RPMI7951 (cell line): ENCODE data around the gene TNS1. TPM values are rescaled to one million over a fixed set of nuclear protein-coding genes. Genes with fewer than 3 reads are reported as not detected.

Experiments used
- DNase-seq: peaks from one replicate; pipeline ENCODE4 v3.0.0-alpha.2; 2012; ENCODE audit warnings: low read depth
- total RNA-seq: library from RNA; depleted of rRNA; stranded (reverse); fragments of >200 nt; shearing (Covaris generic); gene quantifications from 2 replicates; pipeline ENCODE4 v1.2.3, GENCODE V29; 2014

The TNS1 gene
- total RNA-seq, 1 experiment from 2014 or later = 2.5 TPM

DNA sequence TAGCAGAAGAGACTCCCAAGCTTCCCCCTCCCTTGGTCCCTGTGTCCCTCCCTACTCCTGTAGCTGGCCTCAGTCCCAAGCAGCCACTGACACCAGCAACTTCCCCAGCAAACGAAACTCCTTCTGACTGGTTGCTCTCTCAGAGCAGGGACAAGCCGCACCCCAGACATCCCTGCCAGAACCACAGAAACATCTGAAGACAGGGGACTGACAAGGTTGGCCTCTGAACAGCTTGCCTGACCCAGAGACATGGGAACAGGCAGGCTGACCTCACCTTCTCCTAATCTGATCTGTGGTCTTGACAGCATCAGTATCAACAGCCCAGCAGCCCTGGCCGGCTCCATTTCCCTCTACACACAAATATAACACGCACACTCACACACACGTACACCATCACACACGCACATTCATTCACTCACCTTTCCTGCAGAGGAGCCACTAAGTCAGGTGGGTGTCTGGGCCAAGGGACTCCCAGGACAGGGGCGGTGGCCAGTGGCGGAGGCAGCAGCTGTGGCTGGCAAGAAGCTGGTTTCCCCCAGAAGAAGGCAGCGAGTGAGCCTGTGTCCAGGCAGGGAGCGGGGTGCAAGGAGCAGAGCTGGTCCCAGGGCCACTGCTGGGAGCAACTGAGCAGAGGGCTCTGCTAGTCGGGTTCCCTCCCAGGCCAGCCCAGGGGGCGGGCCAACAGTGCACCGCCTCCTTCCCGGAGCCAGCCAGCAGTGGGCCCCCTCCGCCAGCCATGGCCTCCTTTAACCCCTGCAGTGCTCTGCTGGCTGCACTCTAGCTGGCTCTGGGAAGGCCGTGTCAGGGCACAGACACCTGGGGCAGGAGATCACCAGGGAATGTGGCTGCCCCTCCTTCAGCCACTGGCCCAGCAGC is 59.1 kb downstream of the TNS1 start:
- DNase-seq = peak; percentile 10

DNA sequence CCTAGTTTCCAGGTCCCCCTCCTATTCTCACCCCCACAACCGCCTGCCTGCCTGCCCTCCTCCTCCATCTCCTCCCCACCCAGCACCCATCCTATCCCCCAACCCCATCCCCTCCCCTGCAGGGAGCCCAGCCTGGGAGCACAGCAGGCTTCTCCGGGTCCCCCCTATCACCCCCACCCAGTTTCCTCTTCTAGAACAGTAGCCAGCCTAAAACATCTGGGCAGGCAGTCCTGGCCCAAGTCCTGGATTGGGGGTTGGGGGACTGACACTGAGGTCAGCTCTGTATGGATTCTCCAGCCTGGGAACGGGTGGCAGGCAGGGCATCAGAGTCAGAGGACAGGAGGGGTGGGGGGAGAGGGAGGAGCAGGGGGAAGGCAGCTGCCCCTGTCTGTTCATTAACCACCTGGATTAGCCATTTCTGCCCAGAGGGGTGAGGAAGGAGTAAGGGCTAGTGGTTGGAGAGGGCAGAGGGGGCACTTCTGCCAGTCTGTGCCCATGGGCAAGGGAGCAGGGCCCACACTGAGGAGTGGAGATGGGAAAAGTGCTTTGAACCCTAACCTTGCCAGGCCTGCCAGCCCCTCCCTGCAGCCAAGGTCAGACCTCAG is 60.0 kb downstream of the TNS1 start:
- no peak for DNase-seq

DNA sequence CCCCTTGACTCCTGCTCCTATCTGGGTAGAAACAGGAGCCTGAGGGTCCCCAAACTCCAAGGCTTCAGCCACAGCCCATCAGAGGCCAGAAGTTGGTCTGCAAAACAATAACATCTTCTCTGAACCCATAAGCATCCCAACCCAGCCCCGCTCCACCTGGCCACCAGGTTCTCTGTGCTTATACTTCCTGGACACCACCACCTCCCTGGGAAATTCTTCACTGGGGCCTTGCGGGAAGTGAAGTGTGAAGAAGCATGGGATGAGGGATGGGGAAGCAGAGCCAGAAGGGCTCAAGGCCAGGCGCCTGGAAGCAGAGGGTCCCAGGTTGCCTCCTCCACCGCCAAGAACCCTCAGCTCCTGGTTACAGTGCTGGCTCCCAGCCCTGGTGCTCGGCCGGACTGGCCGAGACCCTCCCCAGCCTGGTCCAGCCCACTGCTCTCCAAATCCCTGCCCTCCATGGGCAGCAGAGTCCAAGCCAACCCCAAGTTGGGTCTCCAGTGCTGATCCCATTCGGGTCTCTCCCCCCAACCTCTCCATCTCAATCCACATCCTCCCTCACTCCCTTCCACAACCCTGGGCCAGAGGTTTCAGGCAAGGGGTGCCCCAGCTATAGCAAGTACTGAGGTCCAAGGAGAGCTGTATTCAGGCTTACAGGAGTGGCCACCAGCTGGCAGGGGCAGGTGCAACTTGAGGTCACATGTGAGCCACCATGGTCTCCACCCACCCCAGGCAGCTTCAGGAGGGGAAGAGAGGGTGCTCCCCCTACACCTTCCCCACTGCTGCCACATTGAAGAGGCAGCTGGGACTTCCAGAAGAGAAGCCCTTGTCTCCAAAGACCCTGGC is 60.7 kb downstream of the TNS1 start:
- DNase-seq = no peak

DNA sequence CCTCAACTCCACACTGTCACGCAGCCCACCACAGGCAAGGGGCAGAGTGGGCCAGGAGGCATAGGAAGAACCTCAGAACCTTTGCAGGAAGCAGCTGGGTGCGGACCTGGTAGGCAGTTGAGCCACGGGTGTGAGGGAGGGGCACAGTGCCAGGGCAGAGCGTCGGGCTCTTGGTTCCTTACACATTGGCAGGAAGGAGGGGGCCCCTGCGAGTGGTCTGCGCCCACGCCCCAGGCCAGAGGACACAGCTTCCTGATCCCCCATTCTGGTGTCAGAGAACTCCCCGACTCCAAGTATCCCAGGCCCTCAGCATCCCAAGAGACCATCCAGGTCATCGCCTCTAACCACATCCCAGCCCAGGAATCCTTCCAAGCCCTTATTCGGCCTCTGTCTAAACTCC is 61.5 kb downstream of the TNS1 start:
- no peak for DNase-seq

DNA sequence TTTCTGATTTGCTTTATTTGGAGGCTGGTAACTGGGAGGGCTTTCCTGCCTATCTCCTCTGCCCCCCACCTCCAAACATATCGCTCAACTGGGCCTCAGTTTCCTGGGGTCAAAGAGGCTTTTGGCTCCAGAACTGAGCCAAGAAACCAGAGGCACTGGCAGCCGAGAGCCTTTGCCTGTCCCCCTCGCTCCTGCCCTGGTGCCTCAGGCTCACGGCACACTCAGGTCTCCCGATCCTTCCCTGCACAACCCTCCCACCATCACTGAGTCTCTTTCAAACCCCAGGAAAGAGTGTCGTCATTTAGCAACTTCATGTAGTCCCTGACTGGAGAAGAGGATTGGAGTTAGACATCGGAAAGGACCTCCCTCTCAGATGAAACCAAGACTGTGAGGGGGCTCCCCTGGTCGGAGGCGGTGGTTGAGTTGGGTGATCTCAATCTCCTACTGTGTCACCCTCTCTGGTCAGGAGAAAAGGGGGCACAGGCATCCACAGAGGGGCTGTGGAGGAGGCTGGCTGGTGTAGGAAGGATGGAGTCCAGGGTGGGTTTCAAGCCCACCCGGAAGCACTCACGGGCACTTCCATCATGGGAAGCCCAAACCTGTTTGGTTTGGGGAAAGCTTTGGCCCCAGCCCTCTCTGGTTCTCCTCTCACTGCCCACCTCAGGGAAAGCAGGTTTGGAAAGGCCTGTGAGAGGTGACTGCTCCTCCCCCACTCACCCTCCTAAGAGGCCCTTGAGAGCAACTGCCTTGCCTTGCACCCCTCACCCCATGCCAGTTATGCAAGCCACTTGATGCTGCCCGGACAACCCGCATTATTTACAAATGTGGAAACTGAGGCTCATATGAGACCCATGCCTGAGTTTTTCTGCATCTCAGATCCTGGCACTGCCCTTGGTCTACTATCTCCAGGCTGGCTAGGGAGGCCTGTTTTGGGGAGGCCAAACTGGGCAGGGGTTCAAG is 62.3 kb downstream of the TNS1 start:
- no peak for DNase-seq

DNA sequence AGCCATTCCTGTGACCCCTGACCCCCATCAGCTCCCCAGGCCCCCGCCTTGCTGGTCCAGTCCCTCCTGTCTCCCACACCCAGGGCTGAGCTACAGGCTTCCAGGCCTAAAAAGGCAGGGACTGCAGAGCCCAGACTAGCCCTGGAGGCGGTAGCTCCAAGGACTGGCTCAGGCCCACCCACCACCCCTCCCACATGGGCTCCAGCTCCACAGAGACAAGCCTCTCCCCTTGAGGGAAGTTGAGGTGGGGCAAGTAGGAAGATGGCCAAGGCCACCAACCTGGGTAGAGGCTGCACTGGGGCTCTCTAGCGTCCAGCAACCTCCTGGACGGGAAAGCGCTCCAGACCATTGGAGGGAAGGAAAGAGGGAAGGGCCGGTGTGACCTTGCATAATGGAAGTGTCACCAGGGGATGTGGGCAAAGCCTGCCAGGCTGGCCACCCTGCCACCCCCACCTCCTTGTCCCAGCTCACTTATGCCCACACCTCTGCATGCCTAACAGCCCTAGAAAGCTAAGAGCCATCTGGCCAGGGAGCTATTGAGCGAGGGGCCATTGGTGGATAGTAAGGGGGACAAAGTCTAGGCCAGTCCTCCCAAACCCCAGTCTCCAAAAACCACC is 63.1 kb downstream of the TNS1 start:
- DNase-seq = no peak

DNA sequence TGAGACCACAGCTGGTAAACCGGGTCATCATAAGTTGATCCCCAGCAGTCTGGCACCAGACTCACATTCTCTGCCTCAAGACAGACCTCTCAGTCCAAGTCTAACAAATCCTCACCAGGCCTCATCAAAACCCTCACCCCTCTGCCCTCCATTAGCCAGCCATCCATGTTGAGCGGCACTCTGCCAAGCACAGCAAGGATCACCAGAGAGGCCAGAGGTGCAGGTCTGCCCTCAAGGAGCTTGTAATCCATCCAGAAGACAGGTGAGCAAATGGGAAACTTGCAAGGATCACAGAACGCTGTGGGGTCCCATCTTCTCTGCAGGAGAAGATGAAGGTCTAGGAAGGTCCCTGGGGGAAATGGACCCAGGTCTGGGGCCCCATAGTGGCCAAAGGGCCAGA is 63.6 kb downstream of the TNS1 start:
- DNase-seq = no peak

DNA sequence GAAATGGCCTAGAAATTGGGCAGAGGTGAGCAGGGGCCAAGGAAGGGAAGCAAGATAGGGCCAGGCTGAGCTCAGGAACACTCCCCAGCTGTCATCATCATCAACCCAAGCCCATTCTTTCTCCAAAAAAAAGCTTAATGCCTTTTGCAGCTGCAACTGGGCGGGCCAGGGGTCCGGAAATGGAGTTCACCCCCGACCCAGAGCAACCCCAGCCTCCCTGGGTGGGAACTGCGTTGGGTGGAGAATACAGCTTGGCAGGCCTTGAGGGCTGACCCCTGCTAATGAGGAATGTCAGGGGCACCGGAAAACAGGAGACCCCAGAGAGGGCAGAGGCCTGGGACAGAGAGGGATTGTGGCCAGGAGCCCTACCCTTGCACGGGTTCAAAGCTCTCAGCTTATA is 64.8 kb downstream of the TNS1 start:
- DNase-seq = no peak

DNA sequence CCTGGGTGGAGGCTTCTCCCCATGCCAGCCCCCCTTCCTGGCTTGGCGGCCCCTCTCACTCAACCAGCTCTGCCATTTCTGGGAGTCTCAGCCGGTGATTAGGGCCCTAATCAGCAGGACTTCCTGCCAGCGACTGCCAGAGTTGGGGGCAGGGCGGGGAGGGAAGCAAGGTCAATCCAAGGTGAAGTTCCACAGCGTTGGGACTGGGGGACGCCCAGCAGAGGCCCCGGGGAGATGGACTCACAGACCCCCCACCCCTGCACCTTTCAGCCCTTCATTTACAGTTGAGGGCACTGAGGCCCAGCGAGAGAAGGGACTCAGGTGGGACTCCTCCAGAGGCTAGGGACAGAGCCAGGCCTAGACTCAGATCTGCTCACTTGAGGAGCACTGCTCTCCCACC is 65.3 kb downstream of the TNS1 start:
- DNase-seq = no peak

DNA sequence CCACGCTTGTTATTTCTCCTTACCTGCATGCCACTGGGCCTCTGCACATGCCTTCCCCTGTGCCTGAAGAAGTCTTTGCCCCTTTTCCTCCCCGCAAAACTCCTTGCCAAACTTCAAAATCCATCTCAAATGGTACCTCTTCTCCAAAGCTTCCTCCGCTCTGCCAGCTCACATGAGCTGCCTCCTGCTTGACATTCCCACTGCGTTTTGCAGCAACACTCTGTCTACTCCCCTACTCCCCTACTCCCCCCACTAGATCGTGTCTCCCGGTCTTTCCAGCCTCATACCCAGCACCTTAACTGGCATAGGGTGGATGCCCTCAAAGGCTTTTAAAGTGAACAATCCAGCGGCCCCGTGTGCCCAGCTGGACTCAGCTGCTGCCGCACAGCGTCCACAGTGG is 65.8 kb downstream of the TNS1 start:
- DNase-seq = no peak

DNA sequence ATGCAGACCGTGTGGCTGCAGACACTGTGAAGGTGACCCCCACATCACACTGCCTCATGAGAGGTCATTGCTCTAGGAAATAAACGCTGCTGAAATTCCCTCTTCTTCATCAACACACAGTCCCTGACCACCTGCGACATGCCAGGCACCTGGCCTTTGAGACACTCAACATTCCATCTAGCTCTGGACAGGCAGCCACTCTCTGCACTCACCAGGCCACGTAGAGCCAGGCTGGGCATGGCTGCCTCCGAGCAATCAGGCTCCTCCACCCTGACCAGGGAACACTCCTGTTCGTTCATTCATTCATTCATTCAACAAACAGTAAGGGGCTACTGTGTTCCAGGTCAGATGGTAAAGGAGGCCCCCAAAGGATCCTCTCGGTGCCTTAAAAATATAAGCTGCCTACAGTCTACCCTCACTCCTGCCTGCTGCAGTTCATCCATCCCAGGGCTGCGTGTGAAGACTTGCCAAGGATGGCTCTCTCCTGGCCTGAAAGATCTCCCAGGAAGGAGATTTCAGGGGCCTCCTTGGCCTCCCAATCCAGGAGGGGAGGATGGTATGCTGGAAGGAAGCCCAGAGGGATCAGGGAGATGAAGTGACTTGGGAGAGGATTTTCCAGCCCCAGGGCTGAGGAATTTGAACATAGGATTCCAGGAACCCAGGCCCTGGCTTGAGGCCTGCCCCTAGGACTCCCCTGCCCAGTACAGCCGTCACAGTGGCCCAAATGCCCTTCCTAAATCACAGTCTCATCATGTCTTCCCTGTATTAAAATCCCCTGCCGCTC is 66.7 kb downstream of the TNS1 start:
- DNase-seq = peak; percentile 9

DNA sequence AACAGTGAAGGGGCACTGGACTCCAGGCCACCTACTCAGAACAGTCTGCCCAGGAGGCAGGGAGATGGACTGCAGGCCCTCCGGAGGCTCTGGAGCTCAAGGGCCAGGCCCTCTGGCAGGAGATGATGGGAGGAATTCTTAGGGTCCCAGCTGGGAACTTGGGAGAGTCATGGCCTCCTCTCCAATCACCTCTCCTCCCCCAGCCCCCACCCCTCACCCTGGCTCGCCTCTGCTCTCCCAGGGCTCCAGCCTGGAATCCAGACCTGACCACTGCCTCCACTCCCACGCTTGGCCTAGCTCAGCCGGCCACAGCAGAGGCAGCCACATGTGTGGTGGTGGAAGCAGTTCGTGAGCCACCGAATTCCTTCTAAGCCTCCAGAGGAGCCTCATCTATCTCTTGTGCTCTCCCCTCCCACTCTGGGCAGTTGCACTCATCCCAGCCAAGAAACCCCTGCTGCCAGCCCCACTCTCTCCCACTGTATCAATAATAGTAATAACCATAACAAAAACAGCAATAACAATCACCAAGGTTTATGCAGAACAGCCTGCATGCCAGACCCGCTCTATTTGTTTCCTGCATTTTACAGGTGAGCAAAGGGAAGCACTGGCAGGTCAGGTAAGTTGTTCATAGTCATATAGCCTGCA is 67.4 kb downstream of the TNS1 start:
- DNase-seq = peak; percentile 40

DNA sequence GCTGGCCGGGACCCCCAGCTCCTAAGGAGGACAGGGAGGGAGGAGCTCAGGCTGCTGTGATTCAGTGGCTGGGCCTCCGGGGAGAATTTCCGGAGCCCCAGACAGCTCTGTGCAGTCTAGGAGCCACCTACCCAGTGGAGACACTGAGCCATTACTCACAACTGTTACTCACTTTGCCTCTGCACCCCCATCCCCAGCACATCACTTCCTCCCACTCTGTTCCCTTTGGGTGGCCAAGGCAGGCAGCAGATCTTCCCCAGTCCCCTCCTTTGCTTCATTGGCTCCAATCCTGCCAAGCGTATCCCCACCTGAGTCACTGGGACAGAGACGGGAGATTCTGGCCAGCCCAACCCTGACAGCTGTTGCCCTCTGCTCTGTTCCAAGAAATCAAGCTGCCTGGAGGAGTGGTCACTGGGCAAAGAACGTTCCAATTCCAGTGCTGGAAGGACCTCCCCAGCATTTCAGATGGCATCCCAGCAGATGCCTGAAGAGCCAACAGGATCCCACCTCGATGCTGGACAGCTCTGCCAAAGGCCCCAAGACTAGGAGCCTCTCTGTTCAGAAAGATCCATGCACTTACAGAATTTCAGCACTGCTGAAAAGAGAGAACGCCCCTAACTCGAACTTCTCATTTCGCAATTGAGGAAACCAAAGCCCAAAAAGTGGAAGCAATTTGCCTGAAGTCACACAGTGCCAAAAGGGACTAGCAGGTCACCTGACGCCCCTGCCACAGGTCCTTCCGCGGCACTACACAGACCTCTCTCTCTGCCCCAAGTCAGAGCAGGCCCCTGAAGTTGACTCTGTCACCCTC is 68.3 kb downstream of the TNS1 start:
- DNase-seq = peak; percentile 81

DNA sequence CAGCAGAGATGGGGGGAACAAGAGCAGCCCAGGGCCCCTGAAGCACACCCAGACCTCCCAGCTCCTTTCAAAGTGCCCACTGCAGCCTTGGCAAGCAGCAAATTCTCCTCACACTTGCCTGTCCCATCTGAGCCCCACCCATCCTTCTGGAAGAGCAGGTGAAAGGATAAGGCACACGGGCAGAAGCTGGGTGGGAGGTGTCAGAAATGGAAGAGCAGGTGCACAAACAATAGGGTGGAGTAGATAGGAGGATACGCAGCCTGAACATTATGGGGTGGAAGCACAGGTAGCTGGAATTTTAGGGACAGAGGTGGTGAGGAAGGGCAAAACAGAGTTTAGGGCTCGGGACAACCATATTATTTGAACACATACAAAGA is 69.2 kb downstream of the TNS1 start:
- no peak for DNase-seq

DNA sequence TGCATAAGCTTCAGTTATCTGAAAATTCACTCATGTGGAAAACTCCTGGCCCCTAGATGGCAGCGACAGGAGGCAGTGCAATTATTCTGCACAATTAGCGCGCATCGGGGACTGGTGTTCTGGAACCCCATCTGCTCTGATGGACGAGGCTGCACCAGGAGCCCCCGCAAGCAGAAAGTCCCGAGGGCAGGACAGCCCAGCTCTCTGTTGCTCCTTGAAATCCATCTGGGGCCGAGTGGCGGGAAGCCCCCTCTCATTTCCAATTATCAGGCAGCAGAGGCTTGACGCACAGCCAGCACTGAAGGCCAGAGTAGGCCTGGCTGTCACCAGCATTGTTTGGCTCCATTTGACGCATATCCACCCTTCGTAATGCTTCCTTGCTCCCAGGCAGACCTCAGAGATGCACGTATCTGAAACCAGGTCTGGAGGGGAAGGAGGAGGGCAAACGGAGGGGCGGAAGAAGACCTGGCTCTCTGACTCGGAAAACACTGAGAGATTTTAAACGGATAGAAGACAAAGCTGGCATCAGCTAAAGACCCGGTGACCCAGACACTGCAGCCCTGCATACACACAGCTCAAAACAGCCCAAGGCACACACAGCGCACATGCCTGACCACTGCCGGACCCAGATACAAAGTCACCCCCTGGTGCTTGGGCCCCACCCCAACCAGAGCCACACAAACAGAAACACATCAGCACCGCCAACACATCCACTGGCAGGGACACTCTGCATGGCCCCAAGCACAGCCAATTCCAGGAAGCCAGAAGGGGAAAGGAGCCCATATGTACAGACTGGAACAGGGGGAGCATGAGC is 69.8 kb downstream of the TNS1 start:
- no peak for DNase-seq

DNA sequence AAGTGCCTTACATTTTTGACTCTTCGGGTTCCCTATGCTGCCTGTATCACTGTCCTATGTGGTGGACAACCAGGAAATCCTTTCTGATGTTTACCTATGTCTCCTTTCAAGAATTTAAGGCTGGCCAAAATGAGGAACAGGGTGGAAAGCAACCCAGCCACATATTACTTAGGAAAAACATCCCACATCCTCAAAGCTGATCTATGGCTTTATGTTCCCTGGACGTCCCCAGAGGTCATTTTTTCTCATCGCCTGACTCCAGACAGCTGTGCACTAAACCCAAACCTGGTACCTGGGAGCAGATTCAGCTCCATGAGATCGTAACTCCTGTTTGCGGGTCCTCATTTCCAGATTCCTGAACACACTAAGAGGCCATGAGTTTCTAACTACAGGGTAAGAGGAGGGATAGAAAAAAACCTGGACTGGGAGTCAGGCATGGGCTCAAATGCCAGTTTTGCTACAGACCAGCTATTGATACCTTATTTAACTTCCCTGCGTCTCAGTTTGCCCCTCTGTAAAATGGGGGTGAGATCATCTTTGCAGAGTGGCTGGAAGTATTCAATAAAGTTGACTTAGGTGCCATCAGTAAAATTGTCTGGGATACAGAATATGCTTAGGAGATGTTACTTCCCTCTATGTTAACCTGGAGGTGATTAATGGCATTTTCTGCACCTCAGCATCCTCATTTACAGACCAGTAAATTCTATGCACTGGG is 70.8 kb downstream of the TNS1 start:
- DNase-seq = no peak
